HG02852 (cell line): ENCODE measurements around the gene UPK1A.
A peak's percentile ranks its signal among the peaks of the same experiment; 100 is the strongest.
"Not testable (repeated sequence)": the region's sequence is repeated elsewhere in the genome, so short reads cannot be mapped to it uniquely, and the experiment has no call there.

Source experiments
- ATAC-seq: cut with Tn5 transposase; IDR thresholded peaks from one replicate; pipeline ENCODE4 v1.9.1; 2021; ENCODE audit warnings: mild to moderate bottlenecking, moderate library complexity; ENCODE audit not compliant: unreplicated experiment

Gene UPK1A

DNA sequence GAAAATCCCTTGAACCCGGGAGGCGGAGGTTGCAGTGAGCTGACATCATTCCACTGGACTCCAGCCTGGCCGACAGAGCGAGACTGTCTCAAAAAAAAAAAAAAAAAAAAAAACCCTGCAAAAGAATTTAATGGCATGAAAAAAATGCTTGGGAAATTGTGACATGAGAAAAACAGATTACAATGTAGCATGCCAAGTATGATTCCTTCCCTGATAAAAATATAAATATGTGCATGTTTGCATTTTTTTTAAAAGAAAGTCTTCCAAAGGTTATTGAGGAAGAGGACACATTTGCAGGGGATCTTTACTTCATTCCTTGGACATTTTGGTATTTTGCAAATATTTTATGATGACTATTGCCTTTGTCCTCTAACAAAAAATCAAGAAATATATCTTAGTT, 23.5 kb downstream of the UPK1A start:
- no peak for ATAC-seq

- not testable (repeated sequence) for ATAC-seq
Measured at GRCh38 chr19:35691106-35691505, 24.8 kb downstream of the UPK1A start.

DNA sequence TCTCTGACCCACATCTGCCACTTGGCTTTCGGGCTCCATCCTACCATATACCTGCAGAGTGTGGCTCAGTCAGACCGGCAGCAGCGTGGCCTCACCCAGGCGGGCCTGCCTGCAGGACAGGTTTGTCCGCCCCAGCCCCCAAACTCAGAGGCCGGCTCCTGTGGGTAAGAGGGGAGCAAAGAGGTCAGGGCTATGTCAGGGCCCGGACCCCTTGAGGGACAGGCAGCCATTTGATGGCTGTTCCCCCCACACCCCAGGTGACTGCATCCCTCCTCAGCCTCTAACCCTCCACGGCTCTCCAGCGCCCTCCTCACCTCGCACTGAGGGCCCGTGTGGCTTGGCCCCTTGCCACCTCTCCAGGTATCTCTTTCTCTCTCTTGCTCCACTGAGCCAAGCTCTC, 25.7 kb downstream of the UPK1A start:
- ATAC-seq: no peak

- no peak for ATAC-seq
Measured at GRCh38 chr19:35693422-35693821, 27.1 kb downstream of the UPK1A start.

- peak; percentile 66 for ATAC-seq
Measured at GRCh38 chr19:35693835-35694599, 27.7 kb downstream of the UPK1A start.

DNA sequence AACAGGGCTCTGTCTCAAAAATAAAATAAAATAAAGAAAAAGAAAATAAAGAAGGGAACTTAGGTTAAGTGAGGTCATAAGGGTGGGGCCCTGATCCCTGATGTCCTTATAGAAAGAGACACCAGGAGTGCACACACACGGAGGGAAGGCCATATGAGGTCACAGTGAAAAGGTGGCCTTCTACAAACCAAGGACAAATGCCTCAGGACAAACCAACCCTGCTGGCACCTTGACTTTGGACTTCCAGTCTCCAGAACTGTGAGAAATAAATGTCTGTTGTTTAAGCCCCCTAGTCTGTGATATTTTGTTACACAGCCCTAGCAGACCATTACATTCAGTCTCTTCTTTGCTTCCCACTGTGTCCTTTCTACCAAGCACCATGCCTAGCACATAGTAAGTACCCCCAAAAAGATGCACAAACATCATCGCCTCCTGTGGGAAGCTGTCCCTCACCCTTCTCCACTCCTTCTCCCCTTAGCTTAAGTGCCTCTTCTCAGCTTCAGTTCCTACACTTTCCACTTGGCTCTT, 29.6 kb downstream of the UPK1A start:
- no peak for ATAC-seq

DNA sequence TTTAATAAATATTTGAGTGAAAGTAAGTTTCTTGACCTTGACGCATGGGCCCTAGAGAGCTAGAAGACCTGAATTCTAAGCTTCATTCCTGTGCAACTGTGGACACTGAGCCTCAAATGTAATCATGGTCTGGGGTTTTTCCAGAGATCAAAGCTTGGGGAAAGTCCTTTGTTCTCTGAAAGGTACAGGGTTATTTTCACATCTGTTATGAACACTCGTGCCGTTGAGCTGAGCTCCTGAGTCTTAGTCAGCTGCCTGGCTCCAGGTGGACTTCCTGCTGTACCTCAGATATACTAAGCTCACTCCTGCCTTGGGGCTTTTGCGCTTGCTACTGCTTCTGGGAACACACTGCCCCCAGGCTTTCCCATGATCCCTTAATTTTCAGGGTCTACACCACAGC, 30.5 kb downstream of the UPK1A start:
- ATAC-seq: no peak

DNA sequence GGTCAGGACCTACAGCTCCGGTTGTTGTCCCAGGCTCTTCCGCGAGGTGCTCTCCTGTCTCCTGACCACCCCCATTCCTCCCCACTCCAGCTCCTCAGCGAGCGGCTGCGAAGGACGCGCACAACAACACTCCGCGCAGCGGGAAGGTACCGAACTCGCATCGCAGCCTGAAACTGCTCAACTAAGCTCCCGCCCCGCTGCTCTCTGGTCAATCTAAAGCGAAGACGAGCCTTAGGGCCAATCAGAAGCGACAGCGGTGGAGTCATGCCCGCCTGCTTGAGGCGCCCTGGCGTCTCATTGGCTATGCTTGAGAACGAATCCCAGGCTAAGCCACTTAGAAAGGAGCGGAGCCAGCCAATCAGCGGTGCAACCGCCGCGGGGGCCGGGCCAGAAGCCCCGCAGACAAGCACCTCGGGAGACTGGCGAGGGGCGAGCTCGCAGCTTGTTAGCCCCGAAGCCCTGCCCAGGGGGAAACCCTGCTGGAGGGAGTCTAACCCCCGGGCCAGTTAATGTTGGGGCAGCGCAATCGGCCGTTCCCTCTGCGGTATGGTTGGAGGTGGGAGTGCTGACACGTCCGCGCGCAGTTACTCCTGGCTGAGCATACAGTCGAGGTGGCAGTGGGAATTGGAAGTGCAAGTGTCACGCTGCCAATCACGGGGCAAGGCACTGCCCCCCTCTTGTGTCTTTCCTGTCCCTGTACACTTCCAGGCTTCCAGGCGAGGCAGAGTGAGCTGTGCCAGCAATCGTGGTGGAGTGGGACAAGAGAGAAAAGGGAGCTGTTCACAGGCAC, 36.1 kb downstream of the UPK1A start:
- ATAC-seq: peak; percentile 95

DNA sequence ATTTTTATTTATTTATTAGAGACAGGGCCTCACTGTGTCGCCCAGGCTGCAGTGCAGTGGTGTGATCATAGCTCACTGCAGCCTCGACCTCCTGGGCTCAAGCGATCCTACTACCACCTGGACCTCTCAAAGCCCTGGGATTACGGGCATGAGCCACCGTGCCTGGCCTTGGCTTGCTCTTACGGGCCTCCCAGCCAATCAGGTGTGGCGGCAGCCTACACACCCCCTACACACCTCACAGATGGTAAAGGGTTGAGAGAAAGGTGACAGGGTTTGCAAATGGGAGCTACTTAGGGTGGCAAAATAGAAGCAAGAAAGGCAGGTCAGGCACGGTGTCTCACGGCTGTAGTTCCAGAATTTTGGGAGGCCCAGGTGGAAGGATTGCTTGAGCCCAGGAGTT, 37.0 kb downstream of the UPK1A start:
- no peak for ATAC-seq

DNA sequence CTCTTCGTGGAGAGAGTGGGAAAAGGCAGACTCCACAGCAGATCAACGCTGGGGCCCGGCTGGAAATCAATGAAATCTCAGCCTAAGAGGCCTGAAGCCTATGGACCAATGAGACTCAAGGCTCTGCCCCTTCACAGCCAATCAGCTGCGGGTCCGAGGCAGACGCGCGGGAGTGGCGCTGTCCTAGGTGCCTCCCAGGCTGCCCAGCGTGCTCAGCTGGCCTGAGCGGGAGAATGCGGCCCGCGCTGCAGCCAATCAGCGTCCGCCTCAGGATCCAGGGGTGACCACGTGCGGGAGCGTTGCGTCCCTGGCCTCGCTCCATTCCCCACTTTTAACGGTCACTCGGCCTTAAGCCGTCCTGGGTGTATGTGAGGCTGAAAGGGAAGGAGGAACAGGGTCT, 37.9 kb downstream of the UPK1A start, which contains the start of gene ZBTB32:
ZBTB32 (plus strand) TSS at position 341 of the 400 bp plus-strand sequence. CDS start 10,069 bp downstream, outside the sequence.
- ATAC-seq: no peak

DNA sequence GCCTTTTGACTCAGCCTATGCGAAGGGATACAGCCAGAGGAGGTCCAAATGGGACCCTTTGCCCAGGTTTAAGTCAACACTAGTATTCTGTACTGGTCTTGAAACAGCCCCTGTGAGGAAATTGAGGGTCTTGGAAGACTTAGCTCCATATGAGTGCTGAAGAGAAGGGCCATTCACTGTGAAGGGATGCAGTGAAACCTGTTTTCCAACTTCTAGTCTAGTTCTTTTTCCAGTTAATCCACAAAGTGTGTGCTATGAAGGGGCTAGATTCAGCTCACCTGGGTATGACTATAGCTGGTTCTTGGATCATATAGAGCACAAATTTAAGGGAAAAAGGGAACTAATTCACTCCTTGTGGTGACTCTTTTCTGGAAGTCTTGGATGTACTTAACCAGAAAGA, 42.1 kb downstream of the UPK1A start:
- no peak for ATAC-seq

GRCh38 chr19:35710784-35711723, 44.7 kb downstream of the UPK1A start:
- no peak for ATAC-seq

GRCh38 chr19:35712567-35713505, 46.5 kb downstream of the UPK1A start:
- ATAC-seq: no peak

GRCh38 chr19:35713506-35713850, 47.2 kb downstream of the UPK1A start:
- ATAC-seq: no peak

DNA sequence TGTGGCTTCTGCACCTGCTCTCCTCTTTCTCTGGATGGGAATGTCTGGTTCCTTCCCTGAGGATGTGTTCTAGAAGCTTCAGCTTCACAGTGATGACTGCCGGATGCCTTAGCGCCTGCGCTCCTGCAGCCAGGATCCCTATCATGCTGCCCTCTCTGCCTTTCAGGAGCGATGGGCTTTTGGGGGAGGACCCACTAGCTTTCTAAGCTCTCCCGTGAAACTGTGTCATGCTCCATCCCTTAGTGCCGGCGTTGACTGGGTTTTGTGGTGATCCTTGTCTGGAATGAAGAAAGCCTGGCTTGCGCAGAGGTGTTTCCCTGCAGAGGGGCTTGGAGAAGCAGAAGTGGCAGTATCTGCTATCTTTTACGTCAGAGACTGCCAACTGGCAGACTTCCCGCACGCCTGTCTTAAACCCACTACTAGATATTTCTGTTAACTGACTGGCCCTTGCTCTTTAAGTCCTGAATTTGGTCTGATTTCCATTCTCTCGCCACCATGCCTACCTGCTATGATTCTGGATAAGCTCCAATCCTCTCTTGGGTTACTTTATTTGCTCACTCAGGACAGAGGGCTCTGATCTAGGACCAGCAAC, 47.7 kb downstream of the UPK1A start:
- no peak for ATAC-seq

- ATAC-seq: no peak
Measured at GRCh38 chr19:35714601-35715354, 48.5 kb downstream of the UPK1A start.

GRCh38 chr19:35715355-35715809, 49.1 kb downstream of the UPK1A start:
- ATAC-seq: no peak

GRCh38 chr19:35715981-35716800, 49.9 kb downstream of the UPK1A start:
- no peak for ATAC-seq
